Measurements from ENCODE around the gene SPOCK2. TPM values are rescaled to one million over a fixed set of nuclear protein-coding genes. Genes with fewer than 3 reads are reported as not detected.

The SPOCK2 gene
- polyA plus RNA-seq, 1 donor from 2014 or later: 5.6 TPM

- H2AFZ ChIP-seq (ENCODE audit: low read depth, low read length): no peak overlapping the region
- H3K9me3 ChIP-seq (ENCODE audit: low read length): no peaks in the 10 kb centered on the region
- no peaks in the 10 kb centered on the region for H3K79me2 ChIP-seq (replicated peaks; ENCODE audit: insufficient read depth, low read length)
- no peak overlapping the region for H3K4me2 ChIP-seq (ENCODE audit: low read length)
- H3K27me3 ChIP-seq (ENCODE audit: insufficient read depth, low read depth, low read length): no peaks in the 10 kb centered on the region
- no peaks in the 10 kb centered on the region for H3K36me3 ChIP-seq (ENCODE audit: insufficient read depth, low read length)
- no peaks in the 10 kb centered on the region for H4K20me1 ChIP-seq (ENCODE audit: insufficient read depth)
- TF ChIP-seq RAD21 (conservative IDR thresholded peaks at IDR 0.05) (no peak), REST (IDR thresholded peaks at IDR 0.05; ENCODE audit: borderline replicate concordance) (no peak), TAF1 (IDR thresholded peaks at IDR 0.05; ENCODE audit: low read depth) (no peak), EP300 (conservative IDR thresholded peaks at IDR 0.05; ENCODE audit: poor library complexity, severe bottlenecking) (no peak), CTCF (IDR thresholded peaks at IDR 0.05; ENCODE audit: poor library complexity, severe bottlenecking) (no peak), MXI1 (conservative IDR thresholded peaks at IDR 0.05; ENCODE audit: poor library complexity, severe bottlenecking) (no peak), POLR2AphosphoS5 (IDR thresholded peaks at IDR 0.05) (no peak), SMC3 (conservative IDR thresholded peaks at IDR 0.05; ENCODE audit: poor library complexity) (no peak), EZH2 (IDR thresholded peaks at IDR 0.05; ENCODE audit: borderline replicate concordance, insufficient read depth, low read length, poor library complexity, severe bottlenecking) (no peak)
- H3K27ac ChIP-seq (ENCODE audit: low read length): no peak overlapping the region
- no peak overlapping the region for H3K9ac ChIP-seq (ENCODE audit: low read length)
- no peaks in the 10 kb centered on the region for H3F3A ChIP-seq (ENCODE audit: insufficient read depth, low read length, poor library complexity, severe bottlenecking)
- H3K9me2 ChIP-seq (ENCODE audit: insufficient read depth, low read length): no peaks in the 10 kb centered on the region
- no peak overlapping the region for H3K4me3 ChIP-seq (ENCODE audit: low read length)
These were observed 16.7 kb upstream of the SPOCK2 start for GRCh38 chr10:72105098-72105475.

- no peak overlapping the region for H3K4me3 ChIP-seq (ENCODE audit: low read length)
- H4K20me1 ChIP-seq (ENCODE audit: insufficient read depth): no peaks in the 10 kb centered on the region
- no peak overlapping the region for H3K4me2 ChIP-seq (ENCODE audit: low read length)
- no peaks in the 10 kb centered on the region for H3F3A ChIP-seq (ENCODE audit: insufficient read depth, low read length, poor library complexity, severe bottlenecking)
- no peaks in the 10 kb centered on the region for H3K9me3 ChIP-seq (ENCODE audit: low read length)
- no peak overlapping the region for H3K27ac ChIP-seq (ENCODE audit: low read length)
- no peaks in the 10 kb centered on the region for H3K36me3 ChIP-seq (ENCODE audit: insufficient read depth, low read length)
- no peak overlapping the region for H3K9ac ChIP-seq (ENCODE audit: low read length)
- no peaks in the 10 kb centered on the region for H3K79me2 ChIP-seq (replicated peaks; ENCODE audit: insufficient read depth, low read length)
- H2AFZ ChIP-seq (ENCODE audit: low read depth, low read length): no peak overlapping the region
- TF ChIP-seq MXI1 (conservative IDR thresholded peaks at IDR 0.05; ENCODE audit: poor library complexity, severe bottlenecking): no peak
- no peak for TF ChIP-seq EZH2 (IDR thresholded peaks at IDR 0.05; ENCODE audit: borderline replicate concordance, insufficient read depth, low read length, poor library complexity, severe bottlenecking)
- TF ChIP-seq POLR2AphosphoS5 (IDR thresholded peaks at IDR 0.05): no peak
- no peak for TF ChIP-seq EP300 (conservative IDR thresholded peaks at IDR 0.05; ENCODE audit: poor library complexity, severe bottlenecking)
- TF ChIP-seq REST (IDR thresholded peaks at IDR 0.05; ENCODE audit: borderline replicate concordance): no peak
- no peak for TF ChIP-seq CTCF (IDR thresholded peaks at IDR 0.05; ENCODE audit: poor library complexity, severe bottlenecking)
- no peak for TF ChIP-seq RAD21 (conservative IDR thresholded peaks at IDR 0.05)
- no peak for TF ChIP-seq SMC3 (conservative IDR thresholded peaks at IDR 0.05; ENCODE audit: poor library complexity)
- TF ChIP-seq TAF1 (IDR thresholded peaks at IDR 0.05; ENCODE audit: low read depth): no peak
- no peaks in the 10 kb centered on the region for H3K27me3 ChIP-seq (ENCODE audit: insufficient read depth, low read depth, low read length)
- H3K9me2 ChIP-seq (ENCODE audit: insufficient read depth, low read length): no peaks in the 10 kb centered on the region
These were observed 16.2 kb upstream of the SPOCK2 start for GRCh38 chr10:72104472-72105097.
